IMR-90 (cell line): ENCODE data around the gene NXPH1. TPM values are rescaled to one million over a fixed set of nuclear protein-coding genes. Genes with fewer than 3 reads are reported as not detected.

ENCODE experiments used
- ATAC-seq: fragments of 200-7000 bp; cut with Tn5 transposase; 2 replicates; pipeline ENCODE4 v1.9.1; 2020; ENCODE audit warnings: low read depth, mild to moderate bottlenecking, moderate library complexity
- BruUV-seq: library from RNA; stranded (reverse); fragments of 400-500 nt; replicated peaks from 2 replicates; lab custom pipeline; 2021; lab: Mats Ljungman, UMichigan
- CTCF ChIA-PET: fragments of 300-600 bp; formaldehyde crosslinking; extraction: SDS; loops from one replicate; lab custom pipeline; 2021; ENCODE audit warnings: antibody characterized with exemption; lab: Yijun Ruan, JAX
- POLR2A ChIA-PET: fragments of 300-600 bp; sonication (Branson Sonifier 250); formaldehyde crosslinking; loops from one replicate; lab custom pipeline; 2022; ENCODE audit warnings: antibody characterized with exemption; ENCODE audit not compliant: unreplicated experiment; lab: Charles Lee
- DNase-seq: peaks from one replicate; pipeline ENCODE4 v3.0.0; 2013
- H2AFZ ChIP-seq: replicated peaks from 2 replicates; pipeline ENCODE3; 2013; ENCODE audit warnings: low read length, mild to moderate bottlenecking; ENCODE audit not compliant: poor library complexity
- H2AK5ac ChIP-seq: 2 replicates; pipeline ENCODE4 v1.6.1; 2013; ENCODE audit warnings: low read depth, low read length, inconsistent platforms
- H2AK9ac ChIP-seq: replicated peaks from 2 replicates; pipeline ENCODE3; 2013; ENCODE audit warnings: mild to moderate bottlenecking, low read depth, low read length, moderate library complexity; ENCODE audit not compliant: poor library complexity
- H2BK120ac ChIP-seq: 2 replicates; pipeline ENCODE4 v1.6.1; 2013; ENCODE audit warnings: low read depth, low read length, inconsistent platforms
- H2BK15ac ChIP-seq: 3 replicates; pipeline ENCODE4 v1.6.1; 2013; ENCODE audit warnings: low read depth, low read length, inconsistent platforms
- H2BK20ac ChIP-seq: 2 replicates; pipeline ENCODE4 v1.6.1; 2013; ENCODE audit warnings: low read depth, mild to moderate bottlenecking, inconsistent platforms, low read length, moderate library complexity
- H2BK5ac ChIP-seq: 2 replicates; pipeline ENCODE4 v1.6.1; 2013; ENCODE audit warnings: mild to moderate bottlenecking, low read depth, low read length, inconsistent platforms; ENCODE audit not compliant: poor library complexity, severe bottlenecking
- H3K14ac ChIP-seq: replicated peaks from 2 replicates; pipeline ENCODE4 v1.6.1; 2013; ENCODE audit warnings: low read depth, low read length, inconsistent platforms
- H3K18ac ChIP-seq: 2 replicates; pipeline ENCODE4 v1.6.1; 2013; ENCODE audit warnings: low read depth, low read length, control low read depth
- H3K23ac ChIP-seq: 2 replicates; pipeline ENCODE4 v1.6.1; 2013; ENCODE audit warnings: low read depth, low read length, inconsistent platforms
- H3K27ac ChIP-seq: 2 replicates; pipeline ENCODE4 v1.5.1; 2013; ENCODE audit warnings: mild to moderate bottlenecking, control low read depth, low read length; ENCODE audit not compliant: insufficient read depth
- H3K27me3 ChIP-seq: 2 replicates; pipeline ENCODE4 v1.6.1; 2013; ENCODE audit warnings: low read length; ENCODE audit not compliant: control insufficient read depth, insufficient read depth
- H3K36me3 ChIP-seq: 2 replicates; pipeline ENCODE4 v1.6.1; 2013; ENCODE audit warnings: low read length, mixed read lengths; ENCODE audit not compliant: control insufficient read depth, insufficient read depth
- H3K4ac ChIP-seq: 2 replicates; pipeline ENCODE4 v1.6.1; 2013; ENCODE audit warnings: low read depth, low read length, inconsistent platforms
- H3K4me1 ChIP-seq: 2 replicates; pipeline ENCODE4 v1.6.1; 2013; ENCODE audit warnings: low read length, mixed read lengths; ENCODE audit not compliant: control insufficient read depth, insufficient read depth
- H3K4me2 ChIP-seq: 2 replicates; pipeline ENCODE4 v1.6.1; 2013; ENCODE audit warnings: low read depth, mild to moderate bottlenecking, control low read depth, low read length, moderate library complexity
- H3K4me3 ChIP-seq: 2 replicates; pipeline ENCODE4 v1.5.1; 2013; ENCODE audit warnings: low read depth, mild to moderate bottlenecking, control low read depth, low read length, moderate library complexity; ENCODE audit not compliant: insufficient read depth
- H3K56ac ChIP-seq: 2 replicates; pipeline ENCODE4 v1.6.1; 2013; ENCODE audit warnings: low read length, inconsistent platforms; ENCODE audit not compliant: insufficient read depth; ENCODE audit errors: extremely low read depth
- H3K79me1 ChIP-seq, 2 experiments: 2 replicates each; pipeline ENCODE4 v1.6.1; 2013; ENCODE audit warnings: low read length in 2 of 2, inconsistent platforms in 1 of 2, low read depth in 1 of 2
- H3K9ac ChIP-seq: 2 replicates; pipeline ENCODE4 v1.6.1; 2013; ENCODE audit warnings: low read depth, low read length, control low read depth
- H3K9me1 ChIP-seq: 2 replicates; pipeline ENCODE4 v1.6.1; 2013; ENCODE audit warnings: low read length, inconsistent platforms; ENCODE audit not compliant: insufficient read depth
- H3K9me3 ChIP-seq: 2 replicates; pipeline ENCODE4 v1.6.1; 2013; ENCODE audit warnings: low read length; ENCODE audit not compliant: control insufficient read depth, insufficient read depth
- H4K20me1 ChIP-seq: 2 replicates; pipeline ENCODE4 v1.6.1; 2013; ENCODE audit warnings: low read length, inconsistent platforms; ENCODE audit not compliant: insufficient read depth
- H4K5ac ChIP-seq: 2 replicates; pipeline ENCODE4 v1.6.1; 2013; ENCODE audit warnings: mild to moderate bottlenecking, low read depth, low read length, control low read depth
- H4K8ac ChIP-seq, 2 experiments: 2 replicates each; pipeline ENCODE4 v1.6.1; 2013; ENCODE audit warnings: low read depth in 2 of 2, low read length in 2 of 2, control low read depth in 1 of 2, inconsistent platforms in 1 of 2
- H4K91ac ChIP-seq: 2 replicates; pipeline ENCODE4 v1.6.1; 2013; ENCODE audit warnings: low read depth, low read length, inconsistent platforms; ENCODE audit not compliant: insufficient read depth
- CEBPB ChIP-seq: IDR thresholded peaks from 2 replicates; pipeline ENCODE4 v1.6.1; 2012; ENCODE audit warnings: low read depth, low read length, improper control_type of control experiment
- WGBS, 2 experiments: methylation state at CpG; one replicate each; pipeline versions ENCODE4 v1.1.5 to v1.1.7; 2013; ENCODE audit warnings: missing lambda C conversion rate in 2 of 2; ENCODE audit not compliant: insufficient read length in 1 of 2; ENCODE audit errors: extremely low coverage in 2 of 2; 5-methylcytosine and 5-hydroxymethylcytosine counted together
- dilution Hi-C: fragments of 300-500 bp; cut with HindIII; formaldehyde crosslinking; loops from one replicate; pipeline ENCODE4 v1.14.3; 2018; ENCODE audit warnings: low sequenced_read_pairs; ENCODE audit not compliant: unreplicated experiment
- in situ Hi-C: fragments of 300-500 bp; cut with MboI; formaldehyde crosslinking; loops from 3 replicates; pipeline ENCODE4 v1.14.3; 2019; ENCODE audit warnings: low sequenced_read_pairs, inconsistent platforms, mixed read lengths
- intact Hi-C: fragments of 100-400 bp; cut with micrococcal nuclease; formaldehyde crosslinking; loops from 2 replicates; pipeline ENCODE4 v1.10.0; 2022
- polyA plus RNA-seq, 3 experiments: library from polyadenylated mRNA; depleted of rRNA; stranded (reverse); fragments of >200 nt; gene quantifications; 2 replicates each; pipeline ENCODE4 v1.2.3, GENCODE V29; 2012; ENCODE audit warnings: low replicate concordance in 1 of 3
- total RNA-seq: library from RNA; depleted of rRNA; stranded (reverse); fragments of >200 nt; gene quantifications from 2 replicates; pipeline ENCODE4 v1.2.3, GENCODE V29; 2012

Gene NXPH1
- total and polyA plus RNA-seq, 2 of the 4 experiments (the other 2 are of a cell fraction): not detected

- Histone ChIP-seq H2AK5ac (no peak overlapping the region), H3K27me3 (no peaks in the 10 kb centered on the region), H3K36me3 (no peaks in the 10 kb centered on the region), H3K9me3 (peaks cover 7% of the 10 kb centered on the region), H3K79me1 (no peaks in the 10 kb centered on the region), H3K4ac (no peak overlapping the region), H4K5ac (no peak overlapping the region), H2BK5ac (no peak overlapping the region), H3K4me3 (no peak overlapping the region), H3K14ac (no peak overlapping the region), H4K20me1 (no peaks in the 10 kb centered on the region), H3K56ac (no peak overlapping the region), H3K4me2 (no peak overlapping the region), H2AK9ac (no peak overlapping the region), H3K4me1 (no peaks in the 10 kb centered on the region), H4K8ac (no peak overlapping the region), H3K9ac (no peak overlapping the region), H2AFZ (no peak overlapping the region), H2BK15ac (no peak overlapping the region), H4K91ac (no peak overlapping the region), H3K27ac (no peak overlapping the region), H3K23ac (no peak overlapping the region), H3K9me1 (no peaks in the 10 kb centered on the region), H2BK20ac (no peak overlapping the region), H2BK120ac (no peak overlapping the region), H3K18ac (no peak overlapping the region)
- dilution Hi-C loops: no loop called here
- DNase-seq (no peak), ATAC-seq (no peak)
- WGBS, 2 experiments: no CpG with 5 or more reads among the region's 4 CpGs
- intact Hi-C loops: no loop called here
- in situ Hi-C loops: no loop called here
- no peak for TF ChIP-seq CEBPB
- POLR2A ChIA-PET: no interaction called here
- no TSS peak for BruUV-seq
- CTCF ChIA-PET: no interaction called here
Observed at GRCh38 chr7:8684426-8684825, 251.0 kb downstream of the NXPH1 start.
